ENCODE measurements around the gene FOXL1. TPM values are rescaled to one million over a fixed set of nuclear protein-coding genes. Genes with fewer than 3 reads are reported as not detected.

FOXL1 gene
- total RNA-seq, 1 donor from 2014 or later = 1.1 TPM

DNA sequence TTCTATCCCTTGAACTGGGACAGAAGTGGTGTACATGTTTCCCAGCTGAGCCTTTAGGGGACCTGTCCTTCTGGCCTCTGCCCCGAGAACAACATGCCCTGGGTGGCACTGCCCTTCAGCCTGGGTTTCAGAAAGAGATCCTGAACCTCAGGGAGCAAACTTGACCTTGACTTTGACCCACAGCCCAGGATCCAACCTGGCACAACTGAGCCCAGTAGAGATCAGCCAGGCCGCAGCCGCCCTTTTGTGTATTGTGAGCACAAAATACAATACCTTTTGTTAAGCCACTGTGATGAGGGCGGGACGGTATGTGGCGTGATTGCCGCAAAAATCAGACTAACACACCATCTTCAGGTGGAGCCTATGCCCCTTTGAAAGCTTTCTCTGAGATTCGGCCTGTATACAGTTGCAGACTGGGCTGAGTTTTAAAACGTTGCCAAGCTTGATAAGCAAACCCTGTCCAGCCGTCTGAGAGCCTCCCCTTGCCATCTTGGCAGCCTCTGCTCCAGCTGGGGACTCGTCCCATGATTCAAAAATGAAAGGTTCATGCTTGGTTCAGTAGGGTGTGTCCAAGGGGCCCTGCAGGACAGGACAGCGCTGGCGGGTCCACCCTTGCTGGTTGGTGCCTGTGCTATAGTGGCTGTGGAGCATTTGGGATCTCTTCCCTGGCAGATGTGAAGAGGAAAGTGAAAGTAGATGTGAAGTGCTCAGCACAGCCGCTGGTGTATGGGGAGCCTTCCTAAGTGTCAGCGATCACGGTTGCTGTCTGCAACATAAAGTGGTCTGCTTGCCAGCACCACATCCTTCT lies 40.3 kb downstream of the FOXL1 start:
- no peak overlapping the region for H3K4me3 ChIP-seq (ENCODE audit: low read depth, low read length)
- FAIRE-seq = no peak

GRCh38 chr16:86619239-86619794 lies 41.0 kb downstream of the FOXL1 start:
- Histone ChIP-seq H3K4me3 (ENCODE audit: low read depth, low read length) (no peak overlapping the region), H3K27me3 (ENCODE audit: control insufficient read depth, insufficient read depth, low read length) (no peaks in the 10 kb centered on the region), H3K36me3 (ENCODE audit: control insufficient read depth, insufficient read depth, low read length) (no peaks in the 10 kb centered on the region)
- FAIRE-seq (no peak), DNase-seq (ENCODE audit: low read depth) (no peak)
- no peak for TF ChIP-seq CTCF (IDR thresholded peaks at IDR 0.05; ENCODE audit: insufficient read depth, low read length, severe bottlenecking)

More for the DNA sequence above, 40.3 kb downstream of the FOXL1 start:
- no peaks in the 10 kb centered on the region for H3K27me3 ChIP-seq (ENCODE audit: control insufficient read depth, insufficient read depth, low read length)
- TF ChIP-seq CTCF (IDR thresholded peaks at IDR 0.05; ENCODE audit: insufficient read depth, low read length, severe bottlenecking) = no peak
- no peak for DNase-seq (ENCODE audit: low read depth)
- no peaks in the 10 kb centered on the region for H3K36me3 ChIP-seq (ENCODE audit: control insufficient read depth, insufficient read depth, low read length)

DNA sequence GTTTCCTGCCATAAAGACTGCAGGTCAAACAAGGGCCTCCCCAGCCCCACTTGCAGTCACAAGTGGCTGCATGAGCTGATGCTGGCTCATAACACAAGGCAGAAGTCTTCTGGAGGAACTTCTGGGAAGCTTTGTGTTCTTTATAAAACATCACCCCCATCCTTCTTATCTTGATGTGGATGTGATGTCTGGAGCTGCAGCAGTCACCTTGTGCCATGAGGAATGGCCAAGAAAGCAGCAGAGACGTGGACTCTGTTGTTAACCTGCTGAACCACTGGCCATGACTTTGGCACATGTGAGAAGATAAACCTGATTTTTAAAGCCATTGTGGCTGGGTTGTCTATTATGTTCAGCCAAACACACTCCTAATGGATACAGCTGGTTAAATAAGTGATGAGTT lies 41.8 kb downstream of the FOXL1 start:
- no peak for TF ChIP-seq CTCF (IDR thresholded peaks at IDR 0.05; ENCODE audit: insufficient read depth, low read length, severe bottlenecking)
- Histone ChIP-seq H3K4me3 (ENCODE audit: low read depth, low read length) (no peak overlapping the region), H3K27me3 (ENCODE audit: control insufficient read depth, insufficient read depth, low read length) (no peaks in the 10 kb centered on the region), H3K36me3 (ENCODE audit: control insufficient read depth, insufficient read depth, low read length) (no peaks in the 10 kb centered on the region)
- FAIRE-seq = no peak
- DNase-seq (ENCODE audit: low read depth) = no peak

GRCh38 chr16:86621966-86622365 lies 43.6 kb downstream of the FOXL1 start:
- no peaks in the 10 kb centered on the region for H3K36me3 ChIP-seq (ENCODE audit: control insufficient read depth, insufficient read depth, low read length)
- no peaks in the 10 kb centered on the region for H3K27me3 ChIP-seq (ENCODE audit: control insufficient read depth, insufficient read depth, low read length)
- no peak for DNase-seq (ENCODE audit: low read depth)
- H3K4me3 ChIP-seq (ENCODE audit: low read depth, low read length) = no peak overlapping the region
- no peak for FAIRE-seq
- TF ChIP-seq CTCF (IDR thresholded peaks at IDR 0.05; ENCODE audit: insufficient read depth, low read length, severe bottlenecking) = no peak

DNA sequence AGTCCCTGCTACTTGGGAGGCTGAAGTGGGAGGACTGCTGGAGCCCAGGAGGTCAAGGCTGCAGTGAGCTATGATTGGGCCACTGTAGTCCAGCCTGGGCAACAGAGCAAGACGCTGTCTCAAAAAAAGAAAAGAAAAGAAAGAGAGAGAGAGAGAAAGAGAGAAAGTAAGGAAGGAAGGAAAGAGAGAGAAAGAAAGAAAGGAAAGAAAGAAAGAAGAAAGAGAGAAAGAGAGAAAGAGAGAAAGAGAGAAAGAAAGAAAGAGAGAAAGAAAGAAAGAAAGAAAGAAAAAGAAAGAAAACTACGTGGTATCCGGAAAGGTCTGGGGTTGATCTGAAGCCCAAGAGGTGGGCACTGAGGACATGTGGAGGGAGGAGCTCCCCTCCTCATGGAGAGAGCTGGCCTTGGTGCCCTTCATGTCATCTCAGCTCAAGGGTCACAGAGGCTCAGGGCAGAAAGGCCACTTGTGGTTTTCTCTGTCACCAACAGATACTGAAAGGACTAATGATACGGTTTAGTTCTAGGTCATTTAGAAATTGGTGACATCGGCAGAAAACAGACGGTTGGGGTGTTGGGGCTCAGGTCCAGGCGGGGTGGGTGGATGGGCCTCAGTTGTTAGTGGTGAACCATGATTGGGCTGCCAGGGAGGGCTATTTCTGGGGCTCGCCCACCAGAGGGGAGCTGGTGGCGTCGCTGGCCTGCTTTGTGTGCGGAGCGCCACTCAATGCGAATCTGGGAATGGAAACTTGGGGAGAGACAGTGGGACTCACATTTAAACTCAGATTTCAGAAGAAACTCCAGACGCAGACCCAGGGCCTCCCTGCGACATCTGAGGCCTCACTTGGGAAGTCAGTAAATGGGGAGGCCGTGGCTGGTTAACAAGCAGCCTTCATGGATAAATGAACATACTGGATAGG lies 44.6 kb downstream of the FOXL1 start:
- DNase-seq (ENCODE audit: low read depth) (no peak), FAIRE-seq (no peak)
- Histone ChIP-seq H3K4me3 (ENCODE audit: low read depth, low read length) (no peak overlapping the region), H3K27me3 (ENCODE audit: control insufficient read depth, insufficient read depth, low read length) (no peaks in the 10 kb centered on the region), H3K36me3 (ENCODE audit: control insufficient read depth, insufficient read depth, low read length) (no peaks in the 10 kb centered on the region)
- TF ChIP-seq CTCF (IDR thresholded peaks at IDR 0.05; ENCODE audit: insufficient read depth, low read length, severe bottlenecking) = no peak
